ENCODE data around the gene SFPQ. TPM values are rescaled to one million over a fixed set of nuclear protein-coding genes. Genes with fewer than 3 reads are reported as not detected.

Gene SFPQ
- total and polyA plus RNA-seq, 2 of the 8 experiments (the other 6 are each of a cell fraction or from before 2014, with no cell fraction given): 118 to 469 TPM

GRCh38 chr1:35173909-35174540 lies 18.9 kb downstream of the SFPQ start:
- DNase-seq (ENCODE audit: low read depth in 1 of 2, low spot score in 2 of 2): no peak
- no peak overlapping the region for H3K56ac ChIP-seq (replicated peaks; ENCODE audit: insufficient read length, low read depth, low read length)
- 92% methylated on average over 2 of the region's 2 CpGs; no CpG with 5 or more reads in 1 of the 2 experiments for WGBS, 2 experiments (ENCODE audit: extremely low coverage in 1 of 2, insufficient coverage in 1 of 2, insufficient read length in 1 of 2, insufficient replicate concordance in 2 of 2, low coverage in 1 of 2, low lambda C conversion rate in 2 of 2, missing lambda C conversion rate in 1 of 2)
- H4K91ac ChIP-seq (replicated peaks; ENCODE audit: insufficient read length, low read length): no peak overlapping the region
- peaks cover 6 to 43% (median 30%) of the 10 kb centered on the region in 4 experiments for H3K36me3 ChIP-seq (ENCODE audit: control insufficient read depth in 2 of 4, insufficient read depth in 4 of 4, low read length in 3 of 4)
- H2BK15ac ChIP-seq (ENCODE audit: low read length): no peak overlapping the region
- no peak overlapping the region for H2BK120ac ChIP-seq (replicated peaks; ENCODE audit: low read depth, low read length)
- H3K4me3 ChIP-seq (ENCODE audit: extremely low read depth in 1 of 4, insufficient read depth in 2 of 4, low read depth in 3 of 4, low read length in 4 of 4): no peak overlapping the region
- H3K27me3 ChIP-seq (replicated peaks in 1 of 4; ENCODE audit: control insufficient read depth in 3 of 4, extremely low read depth in 1 of 4, insufficient read depth in 3 of 4, low read length in 3 of 4): no peaks in the 10 kb centered on the region
- no peak overlapping the region for H3K9ac ChIP-seq (replicated peaks in 1 of 4; ENCODE audit: extremely low read depth in 1 of 4, low read depth in 3 of 4, low read length in 3 of 4)
- FAIRE-seq: no peak
- no peak overlapping the region for H3K4me2 ChIP-seq (ENCODE audit: insufficient read depth in 1 of 2, low read depth in 2 of 2, low read length in 2 of 2)
- no peak overlapping the region for H2BK12ac ChIP-seq (ENCODE audit: low read depth, low read length)
- no peak overlapping the region for H4K5ac ChIP-seq (ENCODE audit: insufficient read length, low read depth, low read length)
- peaks cover 0 to 2% (median 0%) of the 10 kb centered on the region in 4 experiments; a peak in 1 of 7 replicates for H3K4me1 ChIP-seq (replicated peaks in 1 of 4; ENCODE audit: control insufficient read depth in 3 of 4, insufficient read depth in 4 of 4, low read length in 3 of 4)
- H2BK20ac ChIP-seq (ENCODE audit: low read length): no peak overlapping the region
- ChIA-PET POLR2A (ENCODE audit: partially characterized antibody) (interaction anchor here (0.8 to 9.7 kb wide), 11 partner anchors 10 to 193 kb away, joined by 3 to 97 read pairs (median 6); partner anchors contain the start of gene SFPQ), CTCF (ENCODE audit: partially characterized antibody) (interaction anchor here (0.7 kb wide), 1 partner anchor 1010 kb away, joined by 3 read pairs; no protein-coding TSS in a partner anchor)
- peaks cover 2% of the 10 kb centered on the region for H3K79me1 ChIP-seq (ENCODE audit: low read depth, low read length)
- H2AK5ac ChIP-seq (ENCODE audit: low read depth, low read length): no peak overlapping the region
- no peak for TF ChIP-seq RFX5 (IDR thresholded peaks at IDR 0.05; ENCODE audit: borderline replicate concordance, low read depth, low read length)
- no peak for TF ChIP-seq CHD2 (IDR thresholded peaks at IDR 0.05; ENCODE audit: low read length)
- TF ChIP-seq EP300 (IDR thresholded peaks at IDR 0.05; ENCODE audit: borderline replicate concordance in 1 of 2, low read depth in 2 of 2, low read length in 2 of 2): no peak
- TF ChIP-seq BACH1 (IDR thresholded peaks at IDR 0.05; ENCODE audit: low read length): no peak
- TF ChIP-seq KDM4A (IDR thresholded peaks at IDR 0.05; ENCODE audit: low read depth, low read length, severe bottlenecking): no peak
- TF ChIP-seq GTF2F1 (IDR thresholded peaks at IDR 0.05; ENCODE audit: borderline replicate concordance, low read depth, low read length): no peak
- TF ChIP-seq BCL11A (IDR thresholded peaks at IDR 0.05; ENCODE audit: low read depth in 2 of 2, low read length in 2 of 2): no peak
- peaks cover 10 to 13% of the 10 kb centered on the region in 2 experiments for H4K20me1 ChIP-seq (replicated peaks in 1 of 2; ENCODE audit: control insufficient read depth in 1 of 2, insufficient read depth in 2 of 2, low read length in 2 of 2)
- no peak overlapping the region for H3K4ac ChIP-seq (replicated peaks; ENCODE audit: insufficient read length, low read depth, low read length)
- H3K9me3 ChIP-seq (ENCODE audit: insufficient read depth in 2 of 2, low read depth in 1 of 2, low read length in 1 of 2): no peaks in the 10 kb centered on the region
- H3K79me2 ChIP-seq (ENCODE audit: control insufficient read depth in 1 of 2, insufficient read depth in 2 of 2, low read length in 2 of 2): 0 out of 4 replicates have a peak, but pooled peaks cover 0 to 2% of the 10 kb centered on the region in 2 experiments
- H3K18ac ChIP-seq (ENCODE audit: extremely low read depth, low read length): no peak overlapping the region
- no peak overlapping the region for H3K27ac ChIP-seq (ENCODE audit: low read depth, low read length)
- H2AFZ ChIP-seq (ENCODE audit: low read length): no peak overlapping the region
- H3K23ac ChIP-seq (ENCODE audit: insufficient read length): no peak overlapping the region
- H3K14ac ChIP-seq (ENCODE audit: insufficient read length): no peak overlapping the region
- H3K23me2 ChIP-seq (ENCODE audit: low read depth, low read length): no peaks in the 10 kb centered on the region
- no peak overlapping the region for H4K8ac ChIP-seq (ENCODE audit: extremely low read depth, insufficient read depth, low read length)
- no peak overlapping the region for H2BK5ac ChIP-seq (ENCODE audit: low read depth, low read length)
